Suppressor macrophage (primary cell): ENCODE results near the gene KIRREL3.

ENCODE experiments used
- DNase-seq, 4 experiments: peaks; one replicate each; pipeline ENCODE4 v3.0.0-alpha.2; 2020 to 2022

Gene KIRREL3

DNA sequence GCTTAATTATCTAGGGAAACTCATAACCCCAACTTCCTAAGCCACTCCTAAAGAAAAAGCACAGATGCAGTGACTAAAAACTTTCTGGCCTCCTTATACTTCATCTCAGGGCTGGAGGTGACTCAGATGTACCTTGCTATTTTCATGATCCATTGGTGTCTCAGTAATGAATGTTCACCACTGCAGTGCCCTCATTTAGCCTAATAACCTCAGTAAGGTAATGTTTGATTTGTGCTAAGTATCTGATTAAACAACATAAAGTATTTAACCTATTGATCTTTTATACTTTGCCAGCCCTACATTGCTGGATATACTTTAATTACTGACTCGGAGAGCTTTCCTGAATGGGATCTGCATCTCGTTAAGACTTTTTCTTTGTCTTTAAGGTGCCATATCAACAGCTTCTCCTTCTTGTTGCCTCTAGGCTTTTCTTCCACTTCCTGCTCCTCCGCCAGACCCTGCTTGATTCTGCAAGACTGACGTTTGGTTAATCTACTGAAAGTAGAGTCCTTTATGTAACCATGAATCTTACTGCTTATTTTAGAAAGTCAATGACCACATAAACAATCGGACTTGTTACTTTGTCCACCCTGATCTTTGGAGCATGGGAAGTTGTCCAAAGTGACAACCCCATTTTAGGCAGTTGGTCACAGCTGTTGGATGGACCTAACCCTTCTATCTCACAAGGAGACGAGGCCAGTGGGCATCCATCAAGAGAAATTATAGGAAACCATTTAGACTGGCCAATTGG lies 342.1 kb downstream of the KIRREL3 start:
- no peak for DNase-seq

DNA sequence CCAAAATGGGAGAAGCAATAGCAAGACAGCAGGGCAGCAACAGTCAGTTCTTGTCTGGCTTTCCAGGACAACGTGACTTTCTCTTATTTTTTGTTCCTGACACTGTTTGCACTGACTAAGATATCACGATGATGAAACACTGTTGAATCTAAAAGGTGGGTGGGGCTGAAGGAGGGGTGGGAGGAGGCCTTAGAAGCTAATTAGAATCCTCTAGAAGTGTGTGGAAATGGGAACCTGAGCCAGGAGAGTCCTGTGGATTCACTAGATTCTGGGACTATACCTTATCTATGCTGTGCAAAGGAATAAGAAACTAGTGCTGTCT lies 344.8 kb downstream of the KIRREL3 start:
- no peak for DNase-seq

DNA sequence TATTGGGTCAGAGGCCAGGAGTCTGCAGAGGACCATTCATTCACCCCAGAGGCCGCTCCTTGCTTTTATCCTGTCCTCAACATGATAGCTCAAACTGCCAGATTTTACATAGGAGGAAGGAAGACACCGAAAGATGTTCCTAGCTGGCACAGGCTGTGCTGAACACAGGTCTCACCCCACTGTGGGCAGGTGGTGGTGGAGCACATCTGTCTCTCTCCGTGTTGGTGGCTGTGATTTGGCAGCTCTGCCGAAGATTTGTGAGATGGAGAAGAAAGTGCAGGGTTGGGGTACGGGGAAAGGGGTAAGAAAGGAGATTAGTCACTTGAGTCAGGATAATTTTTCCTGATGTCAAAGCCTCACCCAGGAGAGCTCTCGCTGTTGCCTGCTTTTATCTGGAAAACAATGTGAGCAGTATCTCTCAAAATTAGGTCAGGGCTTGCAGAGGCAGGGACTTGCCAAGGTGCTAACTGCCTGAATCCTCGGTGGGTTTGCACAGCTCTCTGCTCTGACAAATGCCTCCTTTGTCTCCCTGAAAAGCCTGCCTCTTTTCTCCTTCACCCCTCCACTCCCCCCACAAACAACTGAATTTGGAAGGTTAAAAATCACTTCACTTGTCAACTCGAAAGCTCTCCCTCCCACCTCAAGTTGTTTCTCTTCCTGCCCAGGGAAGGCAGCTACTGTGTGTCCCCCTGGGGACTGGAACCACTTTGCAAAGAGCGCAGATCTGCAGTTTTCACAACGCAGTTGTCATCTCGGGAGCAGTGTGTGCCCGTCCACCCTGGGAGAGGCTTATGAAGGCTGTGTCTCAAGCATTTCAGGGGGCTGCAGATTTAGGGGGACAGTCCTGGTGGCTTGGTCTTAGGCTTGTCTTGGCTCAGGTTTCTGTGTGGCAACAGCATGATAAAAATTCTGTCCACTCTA lies 345.4 kb downstream of the KIRREL3 start:
- no peak for DNase-seq

DNA sequence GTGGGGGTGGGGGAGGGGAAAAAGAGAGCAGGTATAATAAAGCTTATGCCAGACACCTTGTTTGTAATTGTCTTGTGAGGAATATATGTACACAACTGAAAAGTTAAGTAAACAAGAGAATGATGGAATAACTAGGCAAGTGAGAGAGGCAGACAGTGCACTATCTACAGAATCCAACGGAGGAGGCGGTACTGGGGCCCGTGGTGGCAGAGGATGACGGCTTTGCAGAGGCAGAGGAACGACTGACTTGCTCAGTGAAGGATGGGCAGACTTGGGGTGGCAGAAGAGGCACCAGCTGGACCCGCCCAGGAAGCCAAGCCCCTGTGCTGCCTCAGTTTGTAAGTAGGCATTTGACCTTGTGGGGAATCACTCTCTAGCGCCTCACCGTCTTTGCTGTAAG lies 347.5 kb downstream of the KIRREL3 start:
- DNase-seq: no peak

DNA sequence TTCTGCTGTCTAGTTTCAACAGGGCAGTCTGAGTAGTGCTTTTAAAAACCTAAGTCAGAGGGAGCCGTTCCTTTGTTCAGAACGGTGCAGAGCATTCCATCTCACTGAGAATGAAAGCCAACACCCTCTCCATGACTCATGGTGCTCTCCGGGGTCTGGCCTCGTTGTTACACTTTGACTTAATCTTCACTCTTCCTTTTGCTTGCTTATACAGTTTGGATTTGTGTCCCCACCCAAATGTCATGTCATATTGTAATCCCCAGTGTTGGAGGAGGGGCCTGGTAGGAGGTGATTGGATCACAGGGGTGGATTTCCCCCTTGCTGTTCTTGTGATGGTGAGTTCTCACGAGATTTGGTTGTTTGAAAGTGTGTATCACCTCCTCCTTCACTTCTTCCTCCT lies 352.8 kb downstream of the KIRREL3 start:
- DNase-seq: no peak

DNA sequence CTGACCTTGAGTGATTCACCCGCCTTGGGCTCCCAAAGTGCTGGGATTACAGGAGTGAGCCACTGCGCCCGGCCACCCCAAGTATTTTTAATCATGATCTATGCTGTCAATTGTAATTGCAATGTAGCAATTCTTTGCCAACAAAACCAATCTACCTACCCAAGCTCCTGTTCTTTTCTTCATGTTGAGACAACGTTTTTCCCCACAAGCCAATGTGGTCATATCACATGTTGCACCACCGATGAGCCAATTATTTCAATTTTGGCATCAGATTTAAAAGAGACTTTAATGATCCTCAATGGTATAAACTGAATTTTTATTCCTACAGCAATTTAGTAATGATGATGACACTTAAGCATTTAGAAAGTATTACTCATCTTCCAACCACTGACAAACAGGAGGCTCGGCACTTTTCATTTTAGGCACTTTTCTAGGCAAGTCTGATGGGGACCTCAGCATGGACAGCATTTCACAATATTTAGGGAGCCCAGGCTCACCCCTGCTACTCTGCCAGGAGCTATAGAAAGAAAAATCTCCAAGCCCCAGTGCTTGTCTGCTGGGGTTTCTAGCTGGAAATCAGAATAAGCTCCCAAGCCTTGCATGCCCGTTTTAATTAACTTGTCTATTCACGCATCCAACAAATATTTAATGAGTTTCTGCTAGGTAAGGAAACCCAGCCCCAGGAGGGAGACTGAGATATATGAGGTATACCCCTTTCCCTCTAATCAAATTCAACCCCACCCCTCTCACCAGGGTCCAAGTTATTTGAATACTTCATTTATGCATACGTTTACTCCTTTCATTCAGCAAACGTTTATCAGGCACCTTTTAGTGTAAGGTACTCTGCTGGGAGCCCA lies 353.6 kb downstream of the KIRREL3 start:
- DNase-seq: no peak

DNA sequence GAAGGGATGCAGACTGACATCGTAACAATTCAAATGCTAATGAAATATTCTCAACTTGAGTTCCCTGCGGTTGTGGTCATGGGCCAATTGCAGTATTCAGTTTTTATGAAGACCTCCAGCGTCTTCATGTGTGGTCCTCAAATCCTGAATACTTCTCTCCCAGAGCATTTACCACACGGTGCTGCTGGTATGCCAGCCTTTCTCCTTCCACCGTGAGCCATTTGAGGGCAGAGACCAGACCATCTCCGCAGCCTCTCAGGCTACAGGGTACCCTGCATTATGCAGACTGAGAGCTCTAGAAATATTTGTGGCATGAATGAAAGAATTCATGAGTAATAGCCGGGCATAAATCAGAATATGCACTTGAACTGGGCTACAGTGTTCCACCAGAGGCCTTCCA lies 355.4 kb downstream of the KIRREL3 start:
- DNase-seq: no peak

DNA sequence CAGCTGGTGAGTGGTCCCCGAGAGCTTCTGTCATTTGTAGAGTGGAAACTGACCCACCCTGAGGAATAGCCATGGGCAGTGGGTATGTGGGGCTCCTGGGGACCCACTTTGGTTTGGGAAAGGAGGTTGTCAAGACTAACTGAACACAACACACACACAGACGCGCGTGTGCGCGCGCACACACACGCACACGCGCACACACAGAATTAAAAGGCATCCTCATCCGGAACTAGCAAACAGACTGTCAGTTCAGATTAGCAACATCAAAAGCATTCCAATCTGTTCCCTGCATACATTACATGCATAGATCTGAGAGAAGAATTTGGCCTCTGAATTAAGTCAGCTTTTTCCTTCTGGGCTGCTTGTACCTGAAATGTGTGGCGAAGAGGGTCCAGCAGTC lies 360.4 kb downstream of the KIRREL3 start:
- no peak for DNase-seq

DNA sequence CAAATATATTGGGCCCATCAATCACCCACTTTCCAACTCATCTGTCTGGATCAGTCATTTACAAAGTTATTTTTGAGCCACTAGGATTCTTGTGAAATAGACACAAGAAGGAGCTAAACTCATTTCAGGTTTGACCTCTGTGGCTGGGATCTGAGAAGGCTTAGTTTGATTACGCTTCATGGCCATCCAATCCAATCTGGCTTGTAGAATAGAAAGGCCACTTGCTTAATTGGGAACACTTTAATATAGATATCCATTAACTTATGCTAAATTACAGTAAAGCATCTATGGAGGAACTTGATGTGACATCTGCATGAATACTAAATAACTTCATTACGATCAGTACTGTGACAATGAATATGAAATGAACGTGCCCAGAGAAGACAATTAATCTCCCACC lies 360.9 kb downstream of the KIRREL3 start:
- DNase-seq: no peak

DNA sequence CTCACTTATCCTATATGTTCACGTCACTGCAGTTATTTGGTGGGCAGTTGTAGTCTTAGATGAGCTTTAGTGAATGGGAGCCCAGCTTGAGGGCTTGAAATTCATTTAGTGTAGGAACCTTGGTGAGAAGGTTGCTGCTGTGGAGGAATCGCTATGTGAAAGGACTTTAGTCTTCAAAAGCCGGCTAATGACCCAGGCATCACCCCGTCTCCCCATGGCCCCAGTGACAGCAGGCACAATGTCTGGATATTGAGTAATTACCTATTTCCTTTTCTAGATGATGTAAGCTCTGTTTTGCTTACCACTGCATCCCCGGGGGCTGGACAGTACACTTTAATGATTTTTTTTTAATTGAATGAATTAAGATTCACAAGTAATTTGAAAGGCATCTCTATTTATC lies 361.9 kb downstream of the KIRREL3 start:
- no peak for DNase-seq

DNA sequence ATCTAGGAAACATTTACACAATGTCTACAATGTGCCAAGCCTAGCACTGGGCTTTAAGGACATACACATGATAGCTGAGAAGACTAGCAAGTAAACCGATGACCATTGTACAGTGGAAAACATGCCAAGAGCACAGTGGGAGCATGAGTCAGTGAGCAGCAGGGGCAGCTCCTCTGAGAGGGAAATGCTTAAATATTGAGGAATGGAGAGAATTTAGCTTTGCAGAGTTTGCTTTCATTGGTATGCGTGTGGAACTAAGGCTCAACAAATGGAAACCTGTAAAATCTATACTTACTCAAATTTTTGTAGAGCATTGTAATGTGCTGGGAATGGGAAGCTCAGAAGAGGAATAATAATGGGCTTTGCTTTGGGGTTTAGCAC lies 362.8 kb downstream of the KIRREL3 start:
- DNase-seq: no peak

DNA sequence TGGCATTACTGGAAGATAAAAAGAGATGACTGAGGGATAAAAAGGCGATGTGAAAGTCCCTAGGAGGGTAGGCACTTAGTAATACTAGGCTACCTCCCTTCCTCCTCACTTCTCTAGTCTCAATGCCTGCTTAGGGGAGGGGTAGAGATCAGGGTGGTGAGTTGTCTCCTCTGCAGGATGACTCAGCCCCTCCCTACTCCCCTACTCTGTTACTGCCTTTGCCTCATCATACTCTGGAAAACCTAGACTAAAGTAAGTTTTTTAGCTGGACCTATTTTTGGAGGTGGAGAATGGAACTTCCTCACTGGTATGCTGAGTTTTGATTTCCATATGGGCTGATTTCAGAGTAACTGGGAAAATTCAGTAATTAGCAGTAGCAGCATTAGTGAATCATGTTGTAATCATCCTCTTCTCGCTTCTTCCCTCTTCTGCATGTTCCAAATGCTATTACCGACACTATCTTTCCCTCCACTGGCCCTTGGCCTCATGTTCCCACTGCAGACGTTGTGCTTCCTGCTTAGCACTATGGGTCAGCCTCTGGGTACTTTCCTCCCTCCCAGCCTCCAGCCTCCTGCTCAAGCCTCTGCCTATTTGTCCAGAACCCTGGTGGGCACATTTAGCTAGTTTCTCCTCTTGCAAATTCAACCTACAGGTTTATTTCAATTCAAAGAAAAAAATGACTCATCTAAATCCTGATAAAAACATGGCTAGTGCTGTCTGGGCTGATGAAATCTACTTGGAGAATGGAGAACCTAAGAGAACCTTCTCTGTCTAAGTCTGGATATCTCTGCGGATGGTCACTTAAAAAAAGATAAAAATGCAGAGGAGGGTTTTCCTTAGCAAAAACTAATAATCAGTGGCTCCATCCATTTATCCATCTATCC lies 363.4 kb downstream of the KIRREL3 start:
- no peak for DNase-seq

DNA sequence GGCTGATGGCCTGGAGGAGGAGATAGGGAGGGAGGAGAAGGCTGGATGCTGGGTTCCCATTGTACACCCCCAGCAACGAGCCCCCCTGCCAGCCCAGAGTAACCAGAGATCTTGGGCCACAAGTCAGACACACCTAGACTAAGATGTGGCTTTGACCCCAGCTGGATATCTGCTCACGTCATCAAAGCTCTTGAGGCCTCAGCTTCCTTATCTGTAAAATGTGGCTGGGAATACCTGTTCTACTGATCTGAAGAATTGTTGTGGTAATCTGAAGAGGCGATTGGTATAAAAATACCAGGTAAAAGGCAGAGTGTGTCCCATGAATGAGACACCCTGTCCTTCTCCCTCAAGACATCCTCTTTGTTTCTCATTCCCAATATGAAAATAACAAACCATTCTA lies 365.1 kb downstream of the KIRREL3 start:
- DNase-seq: no peak

DNA sequence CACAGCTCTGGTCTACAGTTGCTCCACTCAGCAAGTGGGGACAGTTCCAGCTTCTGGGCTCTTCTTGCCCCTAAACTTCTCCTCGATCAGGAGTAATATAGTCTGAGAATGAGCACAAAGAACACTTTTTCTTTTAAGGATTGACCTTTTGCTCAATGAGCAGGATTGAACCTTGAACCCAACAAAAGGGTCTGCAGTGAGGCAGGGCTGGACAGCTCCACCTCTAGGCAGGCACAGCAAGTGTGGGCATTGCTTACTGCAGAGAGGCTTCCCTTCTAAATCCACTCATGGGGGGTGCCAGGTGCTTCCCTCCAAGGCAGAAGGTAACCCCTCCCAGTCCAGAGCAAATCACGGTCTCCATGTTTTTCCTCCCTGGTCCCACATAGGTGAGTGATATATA lies 365.6 kb downstream of the KIRREL3 start:
- no peak for DNase-seq

DNA sequence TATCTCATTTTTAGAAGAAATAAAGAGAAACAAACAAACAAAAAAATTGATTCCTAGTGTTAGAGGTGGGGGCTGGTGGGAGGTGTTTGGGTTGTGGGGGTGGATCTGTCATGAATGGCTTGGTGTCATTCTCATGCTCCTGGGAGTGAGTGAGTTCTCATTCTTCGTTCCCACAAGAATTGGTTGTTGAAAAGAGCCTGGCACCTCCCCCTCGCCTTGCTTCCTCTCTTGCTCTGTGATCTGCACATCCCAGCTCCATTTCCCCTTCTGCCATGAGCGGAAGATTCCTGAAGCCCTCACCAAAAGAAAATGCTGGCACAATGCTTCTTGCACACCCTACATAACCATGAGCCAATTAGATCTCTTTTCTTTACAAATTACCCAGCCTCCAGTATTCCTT lies 367.2 kb downstream of the KIRREL3 start:
- DNase-seq: peak in 2 of 4 experiments; percentile 3 to 5

DNA sequence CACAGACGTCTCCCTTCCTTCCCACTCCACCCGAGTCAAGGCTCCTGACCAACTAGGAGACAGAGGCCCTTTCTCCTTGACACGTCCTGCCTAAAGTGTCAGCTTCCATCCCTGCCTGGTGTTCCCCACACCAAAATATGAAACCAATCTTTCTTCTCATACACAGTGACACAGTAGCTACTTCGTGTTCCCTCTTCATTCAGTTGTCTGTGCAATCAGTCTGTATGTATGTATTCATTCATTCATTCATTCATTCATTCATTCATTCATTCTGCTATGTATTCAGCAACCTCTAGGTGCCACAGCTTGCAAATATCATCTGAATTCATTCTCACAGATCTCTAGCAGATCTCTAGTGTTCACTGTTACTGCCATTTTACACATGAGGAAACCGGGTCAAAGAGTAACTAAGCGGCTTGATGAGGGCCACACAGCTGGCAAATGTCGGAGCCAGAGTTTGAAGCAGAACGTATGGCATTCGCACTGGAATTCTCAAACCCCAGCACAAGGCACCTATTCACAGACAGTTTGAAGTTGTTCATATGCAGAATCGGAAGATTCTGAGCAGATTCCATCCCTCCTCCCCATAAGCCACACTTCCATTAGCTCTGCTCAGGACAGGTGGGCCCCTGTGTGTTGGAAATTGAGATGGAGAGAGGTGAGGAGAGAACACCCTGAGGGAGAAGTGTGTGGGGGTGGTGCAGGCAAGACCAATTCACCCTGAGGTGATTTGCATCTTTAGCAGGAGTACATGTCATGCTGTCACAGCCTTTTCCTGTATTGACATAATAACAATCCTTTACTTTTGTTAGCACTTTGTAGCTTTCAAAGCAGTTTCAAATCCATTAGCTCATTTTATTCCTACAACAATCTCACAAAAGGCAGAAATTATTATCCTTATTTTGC lies 369.4 kb downstream of the KIRREL3 start:
- DNase-seq: no peak

DNA sequence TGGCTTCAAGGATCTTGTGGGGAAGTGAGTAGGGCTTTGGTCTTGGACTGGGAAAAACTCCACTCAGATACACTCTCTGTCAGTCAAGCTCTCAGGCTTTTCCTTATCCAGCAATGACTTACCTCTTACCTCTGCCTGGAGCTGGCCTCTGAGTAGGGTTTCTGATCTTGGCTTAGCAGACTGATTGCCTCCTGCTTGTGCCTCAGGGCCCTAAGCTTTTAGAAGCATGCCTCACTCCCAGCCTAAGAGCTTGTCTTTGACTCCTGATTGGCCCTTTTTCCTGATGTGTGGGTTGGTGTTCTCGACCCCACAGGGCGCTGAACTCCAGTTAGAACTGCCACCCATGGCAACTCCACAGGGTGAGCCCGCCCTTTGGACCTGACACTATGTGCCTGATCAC lies 370.1 kb downstream of the KIRREL3 start:
- DNase-seq: no peak

DNA sequence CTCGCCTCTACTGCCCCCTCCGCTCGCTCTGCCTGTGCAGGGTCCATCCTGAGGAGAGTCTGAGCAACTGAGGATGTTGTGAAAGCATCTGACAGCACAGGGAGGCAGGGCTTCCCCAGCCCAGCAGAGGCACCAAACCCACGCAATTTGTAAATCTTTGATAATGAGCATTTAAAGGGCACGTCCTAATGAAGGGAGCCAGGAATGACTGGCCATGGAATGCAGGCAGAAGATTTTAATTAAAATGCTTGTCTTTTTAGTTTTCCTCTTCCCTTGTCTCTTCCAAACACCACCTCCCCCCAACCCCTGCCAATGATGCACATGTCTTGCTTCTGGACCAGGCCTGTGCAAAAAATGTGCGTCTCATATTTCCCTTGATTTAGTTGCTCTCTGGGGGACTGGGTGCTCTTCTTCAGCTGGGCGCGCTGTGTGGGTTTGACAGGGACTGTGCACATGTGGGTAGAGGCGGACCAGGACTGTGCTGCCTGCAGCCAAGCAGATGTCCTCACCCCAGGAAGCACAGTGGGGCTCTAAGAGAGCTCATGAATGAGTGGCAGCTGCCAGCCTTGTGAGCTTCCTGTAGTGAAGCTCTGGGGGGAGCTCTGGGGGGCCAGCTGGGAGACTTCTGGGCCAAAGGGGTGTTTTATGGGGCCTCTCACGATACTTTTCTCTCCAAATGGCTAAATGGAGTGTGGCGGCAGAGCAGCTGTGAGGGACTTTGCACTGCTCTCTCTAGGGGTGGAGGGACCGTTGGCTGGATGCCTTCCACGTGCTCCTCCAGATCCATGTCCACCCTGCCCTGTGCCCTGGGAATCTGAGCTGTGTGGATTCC lies 371.6 kb downstream of the KIRREL3 start:
- DNase-seq: no peak

DNA sequence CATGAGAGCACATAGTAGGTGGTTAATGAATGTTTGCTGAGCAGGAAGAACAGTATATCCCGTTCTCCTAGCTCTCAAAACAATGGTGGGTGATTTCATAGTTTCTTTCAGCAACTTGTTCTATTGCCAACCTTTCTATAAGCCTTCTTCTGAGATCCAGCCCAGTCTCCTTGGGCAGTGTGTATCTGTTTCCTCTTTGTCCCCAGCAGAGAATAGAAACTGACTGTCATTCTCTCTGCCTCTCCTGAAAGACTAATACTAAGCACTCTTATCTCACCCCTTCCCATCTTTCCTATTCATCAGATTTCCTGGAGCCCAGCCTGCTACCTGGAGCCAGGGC lies 372.1 kb downstream of the KIRREL3 start:
- DNase-seq: no peak

DNA sequence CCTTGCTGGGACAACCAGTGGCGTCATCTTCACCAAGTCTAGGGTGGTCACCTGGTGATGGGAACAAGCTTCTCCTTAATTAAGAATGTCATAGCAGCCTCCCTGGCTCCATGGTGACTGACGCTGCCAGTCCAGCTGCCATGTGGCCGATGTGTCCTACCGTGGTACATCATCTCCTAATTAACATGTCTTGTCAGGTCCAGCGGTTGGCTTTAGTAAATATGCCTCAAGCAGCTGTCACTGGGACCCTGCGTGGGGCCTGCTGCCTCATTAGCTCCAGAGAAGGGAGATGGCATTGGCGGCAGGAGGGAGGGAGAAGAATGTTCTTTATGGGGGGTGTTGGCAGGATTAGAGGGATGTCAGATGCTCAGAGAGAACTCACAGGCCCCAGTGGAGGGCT lies 373.1 kb downstream of the KIRREL3 start:
- DNase-seq: no peak
